ENCODE results near the gene RNASE13. TPM values are rescaled to one million over a fixed set of nuclear protein-coding genes. Genes with fewer than 3 reads are reported as not detected.

The RNASE13 gene
- total and polyA plus RNA-seq, 2 donors: not detected

DNA sequence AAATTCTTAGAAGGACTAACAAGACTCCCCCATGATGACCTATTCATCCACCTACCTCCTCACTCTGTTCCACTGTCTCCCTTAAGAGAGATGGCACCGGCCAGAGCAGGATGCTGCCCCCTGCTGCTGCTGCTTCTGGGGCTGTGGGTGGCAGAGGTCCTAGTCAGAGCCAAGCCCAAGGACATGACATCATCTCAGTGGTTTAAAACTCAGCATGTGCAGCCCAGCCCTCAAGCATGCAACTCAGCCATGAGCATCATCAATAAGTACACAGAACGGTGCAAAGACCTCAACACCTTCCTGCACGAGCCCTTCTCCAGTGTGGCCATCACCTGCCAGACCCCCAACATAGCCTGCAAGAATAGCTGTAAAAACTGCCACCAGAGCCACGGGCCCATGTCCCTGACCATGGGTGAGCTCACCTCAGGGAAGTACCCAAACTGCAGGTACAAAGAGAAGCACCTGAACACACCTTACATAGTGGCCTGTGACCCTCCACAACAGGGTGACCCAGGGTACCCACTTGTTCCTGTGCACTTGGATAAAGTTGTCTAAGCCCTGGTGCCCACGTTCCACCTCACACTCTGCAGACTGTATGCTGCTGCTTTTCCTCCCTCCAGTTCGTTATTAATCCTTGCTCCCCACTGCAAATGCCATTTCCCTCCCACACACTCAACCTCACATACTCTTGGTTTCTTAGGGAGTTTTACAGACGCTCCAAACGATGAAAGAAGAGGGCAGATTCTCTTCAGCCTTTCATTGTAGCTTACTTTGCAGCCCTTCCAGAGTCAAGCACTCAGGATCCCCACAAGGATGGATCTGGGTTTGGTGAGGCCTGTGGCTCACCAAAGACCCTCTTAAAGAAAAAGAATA lies 23.4 kb upstream of the RNASE13 start, which contains the start of gene RNASE8:
Gene RNASE8, plus strand, starts transcription at position 20 of the 873 bp plus-strand sequence. Its CDS starts 71 bp downstream, at position 91.
- no peaks in the 10 kb centered on the region for H3K9me3 ChIP-seq (ENCODE audit: control insufficient read depth in 2 of 2, insufficient read depth in 1 of 2, low read length in 1 of 2)
- no peaks in the 10 kb centered on the region for H3K4me1 ChIP-seq (ENCODE audit: control insufficient read depth in 2 of 2, insufficient read depth in 2 of 2, low read length in 2 of 2)
- WGBS: 88% methylated on average over 8 of the region's 8 CpGs
- no peaks in the 10 kb centered on the region for H3K36me3 ChIP-seq (ENCODE audit: control insufficient read depth in 2 of 2, insufficient read depth in 2 of 2, low read length in 1 of 2)
- peaks cover 2 to 16% of the 10 kb centered on the region in 2 donors for H3K27me3 ChIP-seq (ENCODE audit: control insufficient read depth in 2 of 2, insufficient read depth in 1 of 2, low read length in 1 of 2)
- no peak within 1 kb of the TSS for H3K27ac ChIP-seq (ENCODE audit: low read depth in 1 of 2, low read length in 1 of 2)
- H3K4me3 ChIP-seq (ENCODE audit: low read length in 2 of 2): no peak within 1 kb of the TSS
- no peak for DNase-seq (ENCODE audit: low read depth in 6 of 9, low spot score in 9 of 9)

DNA sequence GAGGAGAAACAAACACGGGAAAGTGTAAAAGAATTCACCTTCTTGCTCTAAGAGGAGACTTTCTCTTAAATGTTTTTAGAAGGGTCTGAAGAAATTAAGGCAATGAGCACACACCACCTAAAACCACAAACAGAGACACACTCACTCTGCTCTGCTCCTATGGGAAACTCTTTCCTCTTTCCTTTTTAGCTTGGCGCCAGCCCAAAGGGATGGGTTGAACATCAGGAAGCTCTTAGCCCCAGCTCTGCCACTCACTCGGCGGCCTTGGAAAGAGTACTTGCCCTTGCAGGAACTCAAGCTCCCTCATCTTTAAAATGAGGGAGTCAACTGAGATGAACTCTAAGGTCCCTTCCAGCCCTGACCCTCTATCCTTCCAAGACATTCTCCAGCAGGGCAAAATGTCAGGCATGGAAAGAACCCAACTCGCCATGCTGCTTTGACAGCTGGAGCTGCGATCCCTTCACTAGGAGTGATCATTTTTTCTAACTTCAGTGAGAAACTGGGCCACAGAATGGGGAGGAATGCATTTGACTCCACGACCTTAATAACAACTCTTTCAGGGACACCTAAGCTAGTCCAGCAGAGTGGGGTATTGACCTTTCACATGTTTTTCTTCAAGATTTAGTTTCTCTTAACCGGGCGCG lies 22.0 kb upstream of the RNASE13 start:
- 95% methylated on average over 10 of the region's 10 CpGs for WGBS
- Histone ChIP-seq H3K9me3 (ENCODE audit: control insufficient read depth in 2 of 2, insufficient read depth in 1 of 2, low read length in 1 of 2) (no peaks in the 10 kb centered on the region), H3K27me3 (ENCODE audit: control insufficient read depth in 2 of 2, insufficient read depth in 1 of 2, low read length in 1 of 2) (peaks cover 2 to 8% of the 10 kb centered on the region in 2 donors), H3K27ac (ENCODE audit: low read depth in 1 of 2, low read length in 1 of 2) (no peak overlapping the region), H3K4me3 (ENCODE audit: low read length in 2 of 2) (no peak overlapping the region), H3K4me1 (ENCODE audit: control insufficient read depth in 2 of 2, insufficient read depth in 2 of 2, low read length in 2 of 2) (no peaks in the 10 kb centered on the region), H3K36me3 (ENCODE audit: control insufficient read depth in 2 of 2, insufficient read depth in 2 of 2, low read length in 1 of 2) (no peaks in the 10 kb centered on the region)
- DNase-seq (ENCODE audit: low read depth in 6 of 9, low spot score in 9 of 9): no peak

DNA sequence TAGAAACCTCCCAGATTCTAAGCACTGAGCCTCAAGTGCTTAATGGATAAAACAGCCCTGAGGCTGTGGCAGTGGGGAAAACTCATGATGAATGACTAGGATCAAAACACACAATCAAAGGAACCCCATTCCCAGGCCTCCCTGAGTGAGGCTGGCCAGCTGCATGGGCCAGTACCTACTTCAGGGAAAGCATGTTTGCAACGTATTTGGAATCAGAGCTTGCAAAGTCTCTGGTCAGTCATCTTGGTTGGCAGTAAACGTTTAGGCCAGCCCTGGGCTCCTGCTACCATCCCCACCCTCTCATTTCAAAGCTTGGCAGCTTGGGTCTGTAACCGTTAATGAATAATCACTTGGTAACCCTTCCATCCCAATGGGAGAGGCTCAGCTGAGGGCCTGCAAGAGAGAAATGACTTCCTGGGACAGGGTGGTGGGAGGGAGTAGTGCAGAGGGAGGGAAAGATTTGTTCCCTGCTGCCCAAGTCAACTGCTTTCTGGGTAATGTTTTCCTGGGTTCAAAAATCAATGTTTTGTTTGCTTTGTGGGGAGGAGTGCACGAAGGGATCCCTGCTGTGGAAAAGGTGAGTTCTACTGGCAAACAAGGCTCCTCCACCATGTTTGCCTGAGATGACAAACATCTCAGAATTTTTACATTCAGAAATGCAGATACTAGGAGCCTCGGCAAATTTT lies 21.0 kb upstream of the RNASE13 start:
- Histone ChIP-seq H3K4me3 (ENCODE audit: low read length in 2 of 2) (no peak overlapping the region), H3K36me3 (ENCODE audit: control insufficient read depth in 2 of 2, insufficient read depth in 2 of 2, low read length in 1 of 2) (no peaks in the 10 kb centered on the region), H3K27me3 (ENCODE audit: control insufficient read depth in 2 of 2, insufficient read depth in 1 of 2, low read length in 1 of 2) (peaks cover 0 to 5% of the 10 kb centered on the region in 2 donors), H3K27ac (ENCODE audit: low read depth in 1 of 2, low read length in 1 of 2) (no peak overlapping the region), H3K9me3 (ENCODE audit: control insufficient read depth in 2 of 2, insufficient read depth in 1 of 2, low read length in 1 of 2) (no peaks in the 10 kb centered on the region), H3K4me1 (ENCODE audit: control insufficient read depth in 2 of 2, insufficient read depth in 2 of 2, low read length in 2 of 2) (no peaks in the 10 kb centered on the region)
- DNase-seq (ENCODE audit: low read depth in 6 of 9, low spot score in 9 of 9): no peak
- 91% methylated on average over 5 of the region's 5 CpGs for WGBS

DNA sequence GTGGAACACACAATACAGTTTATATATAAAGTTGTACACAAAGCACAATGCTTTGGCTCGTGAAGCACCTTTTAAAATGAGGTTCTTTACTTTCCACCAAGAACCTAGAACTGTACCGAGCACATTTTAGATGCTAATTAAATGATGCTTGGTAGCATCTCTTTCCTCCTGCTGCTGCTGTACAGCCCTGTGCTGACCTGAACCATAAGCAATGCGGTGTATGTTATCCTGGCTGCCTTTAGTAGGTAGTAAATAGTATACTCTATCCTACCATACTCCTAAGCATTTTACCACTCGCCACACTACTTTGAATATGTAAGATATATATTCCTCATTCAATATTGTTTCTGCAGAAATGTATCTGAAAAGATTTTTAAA lies 20.1 kb upstream of the RNASE13 start:
- Histone ChIP-seq H3K27ac (ENCODE audit: low read depth in 1 of 2, low read length in 1 of 2) (no peak overlapping the region), H3K36me3 (ENCODE audit: control insufficient read depth in 2 of 2, insufficient read depth in 2 of 2, low read length in 1 of 2) (no peaks in the 10 kb centered on the region), H3K4me1 (ENCODE audit: control insufficient read depth in 2 of 2, insufficient read depth in 2 of 2, low read length in 2 of 2) (no peaks in the 10 kb centered on the region), H3K4me3 (ENCODE audit: low read length in 2 of 2) (no peak overlapping the region), H3K9me3 (ENCODE audit: control insufficient read depth in 2 of 2, insufficient read depth in 1 of 2, low read length in 1 of 2) (no peaks in the 10 kb centered on the region), H3K27me3 (ENCODE audit: control insufficient read depth in 2 of 2, insufficient read depth in 1 of 2, low read length in 1 of 2) (no peaks in the 10 kb centered on the region)
- no peak for DNase-seq (ENCODE audit: low read depth in 6 of 9, low spot score in 9 of 9)
- 83% methylated on average over 4 of the region's 4 CpGs for WGBS

DNA sequence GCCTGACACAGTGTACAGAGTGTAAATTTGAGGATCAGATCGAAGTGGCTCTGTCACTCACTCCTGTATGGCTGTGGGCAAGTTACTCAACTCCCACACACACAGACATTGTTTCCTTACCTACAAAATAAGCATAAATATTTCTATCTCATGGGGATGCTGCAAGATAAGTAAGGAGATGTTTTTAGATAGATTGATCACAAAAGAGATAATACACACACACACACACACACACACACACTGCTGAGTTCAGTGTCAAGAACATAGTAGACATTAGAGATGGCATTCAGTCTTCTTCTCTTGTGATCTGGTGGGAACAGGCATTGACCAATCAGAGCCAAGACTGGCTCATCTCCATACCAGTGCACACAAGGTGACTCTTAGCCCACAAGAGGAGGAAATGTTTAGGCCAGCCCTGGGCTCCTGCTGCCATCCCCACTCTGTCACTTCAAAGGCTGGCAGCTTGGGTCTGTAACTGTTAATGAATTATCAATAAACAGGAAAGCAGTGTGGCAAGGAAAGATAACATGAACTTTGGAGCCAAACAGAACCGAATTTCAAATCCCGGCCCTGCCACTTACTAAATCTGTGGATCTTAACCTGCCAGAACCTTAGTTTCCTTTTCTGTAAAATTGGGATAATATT lies 19.6 kb upstream of the RNASE13 start:
- 92% methylated on average over 3 of the region's 3 CpGs for WGBS
- Histone ChIP-seq H3K9me3 (ENCODE audit: control insufficient read depth in 2 of 2, insufficient read depth in 1 of 2, low read length in 1 of 2) (no peaks in the 10 kb centered on the region), H3K36me3 (ENCODE audit: control insufficient read depth in 2 of 2, insufficient read depth in 2 of 2, low read length in 1 of 2) (no peaks in the 10 kb centered on the region), H3K27ac (ENCODE audit: low read depth in 1 of 2, low read length in 1 of 2) (no peak overlapping the region), H3K4me3 (ENCODE audit: low read length in 2 of 2) (no peak overlapping the region), H3K27me3 (ENCODE audit: control insufficient read depth in 2 of 2, insufficient read depth in 1 of 2, low read length in 1 of 2) (no peaks in the 10 kb centered on the region), H3K4me1 (ENCODE audit: control insufficient read depth in 2 of 2, insufficient read depth in 2 of 2, low read length in 2 of 2) (no peaks in the 10 kb centered on the region)
- no peak for DNase-seq (ENCODE audit: low read depth in 6 of 9, low spot score in 9 of 9)

DNA sequence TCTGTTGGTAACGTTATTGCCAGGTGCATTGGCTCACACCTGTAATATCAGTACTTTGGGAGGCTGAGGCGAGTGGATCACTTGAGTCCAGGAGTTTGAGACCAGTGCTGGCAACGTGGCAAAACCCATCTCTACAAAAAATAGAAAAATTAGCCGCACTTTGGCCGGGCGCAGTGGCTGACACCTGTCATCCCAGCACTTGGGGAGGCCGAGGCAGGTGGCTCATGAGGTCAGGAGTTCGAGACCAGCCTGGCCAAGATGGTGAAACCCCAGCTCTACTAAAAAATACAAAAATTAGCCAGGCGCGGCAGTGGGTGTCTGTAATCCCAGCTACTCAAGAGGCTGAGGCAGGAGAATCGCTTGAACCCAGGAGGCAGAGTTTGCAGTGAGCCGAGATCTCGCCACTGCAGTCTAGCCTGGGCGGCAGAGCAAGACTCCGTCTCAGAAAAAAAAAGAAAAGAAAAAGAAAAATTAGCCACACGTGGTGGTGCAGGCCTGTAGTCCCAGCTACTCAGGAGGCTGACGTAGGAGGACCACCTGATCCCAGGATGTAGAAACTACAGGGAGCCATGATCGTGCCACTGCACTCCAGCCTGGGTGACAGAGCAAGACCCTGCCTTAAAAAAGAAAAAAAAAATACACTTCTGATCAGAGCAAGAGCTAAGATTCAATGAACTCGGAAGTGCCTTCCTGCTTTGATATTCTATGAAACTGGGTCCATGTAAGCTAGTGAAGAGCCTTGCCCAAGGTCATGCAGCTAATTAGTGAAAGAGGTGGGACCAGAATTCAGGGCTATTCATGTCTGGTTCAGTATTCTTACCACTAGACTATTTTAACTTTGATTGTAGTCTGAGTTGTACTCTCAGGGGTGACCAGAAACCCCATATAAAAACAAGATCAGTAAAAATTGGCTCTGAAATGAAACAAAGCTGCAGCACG lies 18.8 kb upstream of the RNASE13 start:
- WGBS: 97% methylated on average over 20 of the region's 20 CpGs

DNA sequence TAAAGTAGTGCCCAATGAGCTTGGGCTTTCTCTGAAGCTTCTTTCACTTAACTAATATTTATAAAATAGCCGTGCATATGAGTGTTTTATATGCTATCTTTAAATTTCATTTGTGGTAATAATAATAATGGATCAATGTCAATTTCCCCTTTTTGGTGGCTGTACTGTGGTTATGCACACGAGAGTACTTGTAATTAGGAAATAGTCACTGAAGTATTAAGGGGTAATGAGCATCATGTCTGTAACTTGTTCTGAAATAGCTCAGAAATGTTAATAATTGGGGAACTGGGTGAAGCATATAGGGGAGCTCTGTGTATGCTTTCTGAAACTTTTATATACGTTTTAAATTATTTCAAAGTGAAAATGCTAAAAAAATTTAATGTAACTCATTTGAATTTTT lies 16.0 kb upstream of the RNASE13 start:
- Histone ChIP-seq H3K36me3 (ENCODE audit: control insufficient read depth in 2 of 2, insufficient read depth in 2 of 2, low read length in 1 of 2) (no peaks in the 10 kb centered on the region), H3K27ac (ENCODE audit: low read depth in 1 of 2, low read length in 1 of 2) (no peak overlapping the region), H3K9me3 (ENCODE audit: control insufficient read depth in 2 of 2, insufficient read depth in 1 of 2, low read length in 1 of 2) (no peaks in the 10 kb centered on the region), H3K4me3 (ENCODE audit: low read length in 2 of 2) (no peak overlapping the region), H3K4me1 (ENCODE audit: control insufficient read depth in 2 of 2, insufficient read depth in 2 of 2, low read length in 2 of 2) (no peaks in the 10 kb centered on the region), H3K27me3 (ENCODE audit: control insufficient read depth in 2 of 2, insufficient read depth in 1 of 2, low read length in 1 of 2) (no peaks in the 10 kb centered on the region)
- 67% methylated on average over 3 of the region's 3 CpGs for WGBS
- no peak for DNase-seq (ENCODE audit: low read depth in 6 of 9, low spot score in 9 of 9)

More for the DNA sequence above, 18.8 kb upstream of the RNASE13 start:
- no peaks in the 10 kb centered on the region for H3K4me1 ChIP-seq (ENCODE audit: control insufficient read depth in 2 of 2, insufficient read depth in 2 of 2, low read length in 2 of 2)
- no peak overlapping the region for H3K4me3 ChIP-seq (ENCODE audit: low read length in 2 of 2)
- H3K27me3 ChIP-seq (ENCODE audit: control insufficient read depth in 2 of 2, insufficient read depth in 1 of 2, low read length in 1 of 2): no peaks in the 10 kb centered on the region
- H3K27ac ChIP-seq (ENCODE audit: low read depth in 1 of 2, low read length in 1 of 2): no peak overlapping the region
- no peaks in the 10 kb centered on the region for H3K9me3 ChIP-seq (ENCODE audit: control insufficient read depth in 2 of 2, insufficient read depth in 1 of 2, low read length in 1 of 2)
- no peaks in the 10 kb centered on the region for H3K36me3 ChIP-seq (ENCODE audit: control insufficient read depth in 2 of 2, insufficient read depth in 2 of 2, low read length in 1 of 2)
- no peak for DNase-seq (ENCODE audit: low read depth in 6 of 9, low spot score in 9 of 9)

DNA sequence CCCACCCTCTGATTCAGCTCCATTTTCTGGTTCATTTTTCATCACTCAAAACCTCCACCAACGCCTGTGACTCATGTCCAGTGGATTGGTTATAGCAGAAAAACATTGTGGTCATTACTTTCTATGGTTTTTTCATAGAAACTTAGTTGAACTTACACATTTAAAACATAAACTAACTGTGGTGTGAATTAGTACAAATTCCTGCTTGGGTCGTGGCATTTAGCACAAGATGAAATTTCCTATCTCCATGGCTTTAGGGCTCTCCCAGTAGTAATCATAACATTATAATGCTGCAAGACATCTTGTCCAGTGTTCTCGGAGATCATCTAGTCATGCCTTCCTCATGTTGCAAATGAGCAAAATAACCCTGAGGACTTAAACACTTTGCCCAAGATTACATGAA lies 14.7 kb upstream of the RNASE13 start:
- H3K27ac ChIP-seq (ENCODE audit: low read depth in 1 of 2, low read length in 1 of 2): no peak overlapping the region
- no peak for DNase-seq (ENCODE audit: low read depth in 6 of 9, low spot score in 9 of 9)
- H3K27me3 ChIP-seq (ENCODE audit: control insufficient read depth in 2 of 2, insufficient read depth in 1 of 2, low read length in 1 of 2): no peaks in the 10 kb centered on the region
- H3K9me3 ChIP-seq (ENCODE audit: control insufficient read depth in 2 of 2, insufficient read depth in 1 of 2, low read length in 1 of 2): no peaks in the 10 kb centered on the region
- H3K4me1 ChIP-seq (ENCODE audit: control insufficient read depth in 2 of 2, insufficient read depth in 2 of 2, low read length in 2 of 2): peaks cover 0 to 3% of the 10 kb centered on the region in 2 donors
- 93% methylated on average over 3 of the region's 3 CpGs for WGBS
- no peaks in the 10 kb centered on the region for H3K36me3 ChIP-seq (ENCODE audit: control insufficient read depth in 2 of 2, insufficient read depth in 2 of 2, low read length in 1 of 2)
- no peak overlapping the region for H3K4me3 ChIP-seq (ENCODE audit: low read length in 2 of 2)

Measured in thymus (tissue), 11 donors.